D341Med (cell line): ENCODE data around the gene IPCEF1.
"Not testable (repeated sequence)": the region's sequence is repeated elsewhere in the genome, so short reads cannot be mapped to it uniquely, and the experiment has no call there.

ENCODE experiments used
- DNase-seq: peaks from one replicate; pipeline ENCODE4 v3.0.0; 2012; ENCODE audit warnings: low spot score

IPCEF1 gene

DNA sequence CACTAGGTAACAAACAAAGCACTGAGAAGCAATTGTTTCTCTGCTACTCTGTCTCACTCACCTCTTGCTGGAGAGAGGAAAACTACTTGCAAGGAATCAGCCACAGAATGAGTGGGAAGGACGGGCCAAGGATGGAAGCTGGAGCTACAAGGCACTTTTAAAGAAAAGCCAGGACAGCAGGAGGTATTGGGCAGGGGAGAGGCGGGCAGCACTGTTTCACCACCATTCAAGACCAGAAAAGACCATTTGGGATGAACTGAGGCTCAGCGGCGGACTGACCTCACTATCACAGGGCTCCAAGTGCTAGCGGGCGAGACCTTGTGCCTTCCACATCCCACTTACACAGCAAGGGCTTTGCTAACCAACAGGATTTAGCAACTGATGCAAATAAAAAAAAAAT lies 137.4 kb downstream of the IPCEF1 start:
- DNase-seq, result no peak

DNA sequence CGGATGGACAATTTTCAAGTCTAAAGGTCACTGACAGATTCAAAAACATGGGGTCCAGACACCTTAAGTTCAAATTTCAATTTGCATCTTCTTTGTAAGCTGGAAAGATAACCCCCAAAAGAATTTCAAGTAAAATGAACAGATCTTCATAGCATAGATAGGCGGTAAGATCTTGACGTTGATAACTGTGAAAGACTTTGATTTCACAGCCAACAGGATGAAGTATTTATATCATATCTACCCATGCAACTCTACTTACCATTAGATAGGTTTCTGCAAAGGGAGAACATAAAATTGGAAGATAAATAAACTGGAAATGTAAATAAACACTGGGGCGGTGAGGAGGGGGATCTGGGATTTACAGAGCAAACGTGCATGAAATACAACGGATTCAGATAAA lies 137.8 kb downstream of the IPCEF1 start:
- no peak for DNase-seq

DNA sequence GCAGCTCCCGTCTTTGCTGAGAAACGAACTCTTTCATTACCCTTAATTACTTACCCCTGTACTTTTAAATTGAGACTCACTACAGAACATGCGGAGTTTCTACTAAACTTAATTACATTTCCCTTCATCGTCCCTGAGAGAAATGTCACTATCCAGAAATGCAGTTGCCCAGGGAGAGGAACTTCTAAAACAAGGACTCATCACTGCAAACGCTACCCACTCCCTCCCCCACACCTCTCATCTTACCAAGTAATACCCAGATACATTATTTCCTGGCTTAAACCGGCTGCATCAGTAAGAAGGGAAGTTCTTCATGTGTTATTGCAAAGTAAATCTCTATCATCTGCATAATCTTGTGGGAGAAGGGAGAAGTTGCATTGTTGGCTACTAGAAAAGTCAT lies 138.3 kb downstream of the IPCEF1 start:
- DNase-seq, result no peak

GRCh38 chr6:154213782-154214181 lies 142.8 kb downstream of the IPCEF1 start:
- DNase-seq, result no peak

- no peak for DNase-seq
Measured at GRCh38 chr6:154210678-154211077, 145.9 kb downstream of the IPCEF1 start.

DNA sequence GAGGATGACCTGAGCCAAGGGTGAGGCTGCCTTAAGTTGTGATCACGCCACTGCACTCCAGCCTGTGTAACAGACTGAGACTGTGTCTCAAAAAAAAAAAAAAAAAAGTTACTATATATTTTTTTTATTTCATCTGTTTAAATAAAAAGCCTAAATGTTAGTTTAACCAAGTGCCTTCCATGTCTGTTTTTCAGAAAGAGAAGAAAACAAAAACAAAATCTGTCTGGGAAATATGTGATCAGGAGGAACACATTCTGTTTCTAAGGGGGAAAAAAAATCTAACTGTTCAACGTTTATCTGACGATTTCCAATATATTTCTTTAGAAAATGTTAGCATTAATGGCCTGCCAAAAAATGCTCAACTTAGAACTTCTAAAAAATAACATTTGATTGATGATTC lies 147.0 kb downstream of the IPCEF1 start:
- DNase-seq, result no peak

DNA sequence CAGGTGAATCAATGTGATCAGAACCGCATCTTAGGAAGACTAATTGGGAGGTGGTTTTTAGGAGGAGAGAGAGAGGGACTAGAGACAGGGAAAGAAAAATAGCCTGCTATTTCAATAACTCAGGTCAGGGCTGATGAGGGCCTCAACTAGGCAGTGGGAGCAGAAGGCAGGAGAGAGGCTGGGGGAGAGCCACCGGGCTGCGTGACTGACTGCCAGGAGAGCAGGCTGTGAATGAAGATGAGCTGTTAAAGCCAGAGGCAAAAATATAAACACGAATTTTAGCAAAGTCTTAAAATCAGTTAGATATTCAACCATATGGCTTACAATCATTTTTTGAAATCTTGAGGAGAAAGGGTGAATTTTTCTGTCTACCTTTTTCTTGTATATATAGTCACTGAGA lies 149.6 kb downstream of the IPCEF1 start:
- no peak for DNase-seq

GRCh38 chr6:154206141-154206540 lies 150.5 kb downstream of the IPCEF1 start:
- DNase-seq, result no peak

- no peak for DNase-seq
Measured at GRCh38 chr6:154202958-154203357, 153.6 kb downstream of the IPCEF1 start.

- DNase-seq, result no peak
Measured at GRCh38 chr6:154202339-154202738, 154.3 kb downstream of the IPCEF1 start.

- DNase-seq, result not testable (repeated sequence)
Measured at GRCh38 chr6:154201688-154202087, 154.9 kb downstream of the IPCEF1 start.

- no peak for DNase-seq
Measured at GRCh38 chr6:154197196-154197860, 159.3 kb downstream of the IPCEF1 start.

DNA sequence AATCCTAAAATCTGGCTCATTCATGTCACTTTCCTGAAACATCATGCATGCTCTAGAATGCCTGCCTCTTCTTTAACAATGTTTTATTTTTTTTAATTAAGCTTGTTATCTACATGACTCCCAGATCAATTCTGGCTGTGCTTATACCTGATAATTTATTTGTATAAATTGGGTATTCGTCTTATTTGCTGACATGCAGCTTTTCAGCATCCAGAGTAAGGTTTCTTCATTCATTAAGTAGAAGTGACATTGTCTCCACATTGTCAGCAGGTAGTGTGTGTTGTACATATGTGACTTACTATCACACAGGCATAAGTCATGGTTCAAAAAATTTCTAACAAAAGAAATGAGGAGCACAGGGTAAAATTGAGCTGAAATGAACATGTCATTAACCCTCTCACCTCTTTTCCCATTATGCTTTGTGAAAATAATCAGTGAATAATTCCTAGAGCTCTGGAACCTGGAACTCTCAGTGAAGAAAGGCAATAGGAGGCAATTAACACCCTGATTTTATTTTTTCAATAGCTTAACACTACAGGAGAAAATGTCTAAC lies 160.2 kb downstream of the IPCEF1 start:
- DNase-seq, result no peak

DNA sequence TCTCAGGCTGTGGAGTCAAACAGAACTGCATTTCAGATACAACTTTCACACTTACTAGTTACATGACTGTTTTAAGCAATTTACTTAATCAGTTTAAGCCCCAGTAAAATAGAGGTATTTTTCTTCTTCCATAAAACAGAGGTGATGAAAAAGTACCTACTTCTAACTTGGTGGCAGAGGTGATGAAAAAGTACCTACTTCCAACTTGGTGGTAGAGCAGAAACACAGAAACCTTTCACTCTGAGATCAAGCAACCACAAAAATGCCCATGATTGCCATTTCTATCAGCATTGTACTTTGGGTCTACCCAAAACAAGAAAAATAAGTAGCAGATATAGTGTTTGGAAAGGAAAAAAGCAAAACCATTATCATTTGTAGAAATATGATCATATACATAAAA lies 168.9 kb downstream of the IPCEF1 start:
- DNase-seq, result no peak

DNA sequence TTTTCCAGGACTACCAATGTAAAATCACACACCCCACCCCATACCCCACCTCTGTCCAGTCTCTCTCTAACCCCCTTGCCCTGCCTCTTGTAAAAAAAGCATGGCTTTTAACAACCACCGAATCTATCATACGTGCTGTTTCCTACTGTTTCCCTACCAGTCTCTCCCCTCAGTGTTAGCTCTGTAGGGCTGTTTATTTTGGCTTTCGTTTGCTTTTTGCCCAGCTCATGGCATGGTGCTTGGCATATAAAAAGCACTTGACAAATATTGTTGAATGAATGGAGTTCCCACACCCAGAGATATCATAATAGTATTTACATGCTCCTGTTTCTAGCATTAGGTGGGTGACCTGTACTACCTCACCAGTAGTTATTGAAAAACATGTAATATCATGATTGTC lies 169.4 kb downstream of the IPCEF1 start:
- DNase-seq, result no peak

DNA sequence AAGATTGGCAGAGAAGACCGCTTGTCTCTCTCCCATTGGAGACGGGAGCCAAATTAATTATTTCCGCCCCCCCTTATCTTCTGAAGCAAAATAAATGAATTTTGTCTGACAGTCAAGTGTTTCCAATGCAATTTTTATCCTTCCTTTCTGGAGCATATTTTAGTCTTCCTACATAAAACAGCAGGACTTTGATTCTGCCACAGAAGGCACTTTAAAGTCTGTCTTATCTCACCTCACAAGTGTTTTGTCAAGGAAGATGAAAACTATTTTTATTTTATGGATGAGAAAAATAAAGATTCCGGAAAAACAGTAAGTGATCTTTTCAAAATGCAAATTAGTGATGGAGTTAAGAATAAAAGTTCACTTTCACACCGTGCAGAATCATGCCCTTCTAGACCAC lies 177.2 kb downstream of the IPCEF1 start:
- DNase-seq, result no peak

- DNase-seq, result not testable (repeated sequence)
Measured at GRCh38 chr6:154172393-154172792, 184.2 kb downstream of the IPCEF1 start.

DNA sequence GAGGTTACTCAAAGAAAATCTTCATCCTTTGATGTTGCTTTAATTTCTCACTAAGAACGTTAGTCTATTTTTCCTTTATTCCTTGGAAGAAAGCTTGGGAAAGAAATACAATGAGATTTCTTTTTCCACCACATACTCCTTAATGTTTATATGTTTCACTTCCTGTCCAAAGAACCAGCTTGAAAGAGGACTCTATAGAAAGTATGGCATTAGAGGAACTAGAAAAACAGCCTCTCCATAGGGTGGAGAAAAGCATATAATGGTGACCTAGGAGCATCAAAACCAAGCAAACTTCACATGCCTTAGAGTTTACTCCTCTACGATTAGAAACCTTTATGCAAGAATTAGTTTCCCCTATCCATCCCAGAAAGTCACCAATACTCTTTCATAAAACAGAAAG lies 186.5 kb downstream of the IPCEF1 start:
- DNase-seq, result no peak

GRCh38 chr6:154169193-154169847 lies 187.3 kb downstream of the IPCEF1 start:
- no peak for DNase-seq

DNA sequence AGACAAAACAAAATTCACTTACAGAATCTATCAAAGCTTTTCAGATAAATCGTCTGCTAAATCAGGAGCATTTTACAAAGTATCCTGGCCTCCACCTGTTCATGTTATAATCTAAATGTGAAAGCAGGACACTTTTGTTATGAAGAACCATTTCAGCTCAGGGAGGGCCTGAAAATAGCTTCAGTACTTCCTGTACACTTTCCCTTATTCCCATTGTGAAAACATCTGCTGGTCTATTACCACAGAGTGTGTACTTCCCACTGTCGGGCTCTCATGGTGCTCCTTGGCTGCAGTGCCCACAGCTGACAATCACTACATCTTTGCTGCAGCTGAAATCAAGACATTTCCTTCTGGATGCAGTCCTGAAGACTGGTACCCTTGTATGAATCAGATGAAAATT lies 189.5 kb downstream of the IPCEF1 start:
- DNase-seq, result no peak

GRCh38 chr6:154166140-154166539 lies 190.5 kb downstream of the IPCEF1 start:
- DNase-seq, result no peak

GRCh38 chr6:154165478-154165877 lies 191.1 kb downstream of the IPCEF1 start:
- DNase-seq, result no peak

DNA sequence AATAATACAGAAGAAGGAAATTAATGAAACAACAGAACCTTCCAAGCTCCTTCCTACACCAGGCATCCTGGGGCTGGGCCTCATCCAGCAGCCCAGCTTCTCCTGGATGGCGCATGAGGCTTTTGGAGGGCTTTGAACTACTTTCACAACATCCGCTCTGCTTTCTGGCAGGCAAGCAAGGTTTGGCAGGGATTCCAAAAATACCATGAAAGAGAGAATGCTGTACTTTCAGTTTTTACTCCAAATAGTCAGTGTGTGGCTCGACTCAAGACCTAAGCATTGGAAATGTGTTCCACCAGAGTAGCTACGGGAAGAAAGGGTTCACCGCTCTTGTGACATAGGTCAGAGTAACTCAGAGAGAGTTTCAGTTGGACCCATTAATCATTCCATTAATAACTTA lies 192.2 kb downstream of the IPCEF1 start:
- DNase-seq, result no peak

DNA sequence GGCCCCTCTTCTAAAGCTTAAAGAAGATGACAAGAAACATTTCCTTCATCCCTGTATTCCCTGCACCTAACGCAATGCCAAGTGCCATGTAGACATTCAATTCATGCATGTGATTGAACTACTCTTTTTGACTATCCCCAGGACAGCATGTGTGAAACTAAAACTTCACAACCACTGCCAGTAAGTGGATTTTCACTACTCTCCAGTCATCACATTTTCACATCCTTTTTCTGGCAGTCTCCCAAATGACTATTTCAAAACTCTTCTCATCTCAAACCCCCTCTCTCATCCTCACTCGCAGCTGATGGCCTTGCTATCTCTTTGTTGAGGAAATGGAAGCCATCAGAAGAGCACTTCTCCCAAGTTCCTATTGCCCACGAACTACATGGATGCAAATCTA lies 194.9 kb downstream of the IPCEF1 start:
- no peak for DNase-seq
